K562 (cell line): Measurements from ENCODE around the gene S100A10. TPM values are rescaled to one million over a fixed set of nuclear protein-coding genes. Genes with fewer than 3 reads are reported as not detected.

Experiments used
- ATAC-seq: fragments of 200-7000 bp; cut with Tn5 transposase; 3 replicates; pipeline ENCODE4 v1.9.1; 2020; ENCODE audit warnings: moderate library complexity
- BruUV-seq: library from RNA; stranded (reverse); fragments of 400-500 nt; replicated peaks from 2 replicates; lab custom pipeline; 2021; lab: Mats Ljungman, UMichigan
- CTCF ChIA-PET: fragments of 300-600 bp; formaldehyde crosslinking; extraction: SDS; loops from one replicate; lab custom pipeline; 2021; ENCODE audit warnings: low intra/inter-chr PET ratio; lab: Yijun Ruan, JAX
- POLR2A ChIA-PET: fragments of 300-600, 350-650 bp; sonication (Branson Sonifier 250); formaldehyde crosslinking; extraction: SDS; loops from one replicate; lab custom pipeline; 2021; ENCODE audit warnings: antibody characterized with exemption, inconsistent platforms; lab: Yijun Ruan, JAX
- DNase-seq, 4 experiments: peaks; one replicate each; pipeline versions ENCODE4 v3.0.0 to v3.0.0-alpha.2; 2011 to 2018; ENCODE audit warnings: low spot score in 3 of 4, mixed read lengths in 3 of 4; ENCODE audit errors: extremely low read depth in 1 of 4
- FAIRE-seq: peaks from 2 replicates; lab custom pipeline; 2011; peaks lifted over from hg19 to GRCh38; lab: Jason Lieb, UNC
- H2AFZ ChIP-seq: 2 replicates; pipeline ENCODE4 v1.6.0; 2011; ENCODE audit warnings: low read depth, low read length, control low read depth, inconsistent platforms
- H3K27ac ChIP-seq: fragments of 200-600 bp; 3 replicates; pipeline ENCODE4 v1.8.0; 2011; ENCODE audit warnings: low read depth, mild to moderate bottlenecking, control low read depth, inconsistent platforms, low read length, moderate library complexity, mixed read lengths; ENCODE audit errors: extremely low read depth
- H3K27me3 ChIP-seq, 2 experiments: fragments of 300-600 bp in 1 of 2; 2 replicates in 1 of 2; 3 replicates in 1 of 2; pipeline versions ENCODE4 v1.6.0 to v1.8.0; 2011; ENCODE audit warnings: inconsistent platforms in 2 of 2, low read length in 2 of 2, mild to moderate bottlenecking in 1 of 2, mixed read lengths in 1 of 2, moderate library complexity in 1 of 2; ENCODE audit not compliant: control insufficient read depth in 2 of 2, insufficient read depth in 2 of 2
- H3K36me3 ChIP-seq: fragments of 300-600 bp; 3 replicates; pipeline ENCODE4 v1.8.0; 2011; ENCODE audit warnings: mild to moderate bottlenecking, low read length, inconsistent platforms; ENCODE audit not compliant: control insufficient read depth, insufficient read depth
- H3K4me1 ChIP-seq, 2 experiments: fragments of 200-600 bp in 1 of 2; replicated peaks in 1 of 2; 2 replicates in 1 of 2; 3 replicates in 1 of 2; pipeline versions ENCODE4 v1.5.1 to v1.8.0; 2011; ENCODE audit warnings: inconsistent platforms in 2 of 2, low read length in 2 of 2, mild to moderate bottlenecking in 1 of 2, mixed read lengths in 1 of 2, moderate library complexity in 1 of 2; ENCODE audit not compliant: control insufficient read depth in 2 of 2, insufficient read depth in 2 of 2
- H3K4me2 ChIP-seq: 2 replicates; pipeline ENCODE4 v1.6.1; 2011; ENCODE audit warnings: low read length, control low read depth, inconsistent platforms, mixed read lengths; ENCODE audit not compliant: insufficient read depth
- H3K4me3 ChIP-seq: fragments of 200-600 bp; sonication (generic), shearing (Covaris generic); 2 replicates; pipeline ENCODE4 v1.5.1; 2016; ENCODE audit warnings: control low read depth, inconsistent platforms
- H3K79me2 ChIP-seq: fragments of 200-600 bp; 3 replicates; pipeline ENCODE4 v1.8.0; 2011; ENCODE audit warnings: low read length, inconsistent platforms; ENCODE audit not compliant: control insufficient read depth, insufficient read depth
- H3K9ac ChIP-seq, 2 experiments: 2 replicates each; pipeline versions ENCODE4 v1.6.0 to v1.6.1; 2011; ENCODE audit warnings: low read depth in 2 of 2, low read length in 2 of 2, control low read depth in 1 of 2, inconsistent platforms in 1 of 2, mild to moderate bottlenecking in 1 of 2, mixed read lengths in 1 of 2; ENCODE audit not compliant: insufficient read depth in 1 of 2
- H3K9me1 ChIP-seq: one replicate; pipeline ENCODE4 v1.6.0; 2011; ENCODE audit warnings: inconsistent platforms, mild to moderate bottlenecking, low read length, moderate library complexity; ENCODE audit not compliant: control insufficient read depth, insufficient read depth
- H3K9me3 ChIP-seq: replicated peaks from 2 replicates; pipeline ENCODE4 v1.5.1; 2011; ENCODE audit warnings: low read depth, low read length, inconsistent platforms; ENCODE audit not compliant: control insufficient read depth, insufficient read depth
- H4K20me1 ChIP-seq: replicated peaks from 2 replicates; pipeline ENCODE4 v1.6.1; 2011; ENCODE audit warnings: low read length, inconsistent platforms, mixed read lengths; ENCODE audit not compliant: control insufficient read depth, insufficient read depth
- C11orf30 ChIP-seq: fragments of 450-650 bp; IDR thresholded peaks from 2 replicates; pipeline ENCODE4 v1.6.1; 2016; ENCODE audit warnings: low read depth, mild to moderate bottlenecking
- MAFF ChIP-seq: IDR thresholded peaks from 2 replicates; pipeline ENCODE4 v1.6.1; 2012; ENCODE audit warnings: low read length, improper control_type of control experiment
- MAFG ChIP-seq: fragments of 450-650 bp; conservative IDR thresholded peaks from 2 replicates; pipeline ENCODE4 v1.6.1; 2016; ENCODE audit warnings: missing genetic modification characterization, missing compliant biosample characterization
- MAFK ChIP-seq: IDR thresholded peaks from 2 replicates; pipeline ENCODE4 v1.6.1; 2011; ENCODE audit warnings: low read length, improper control_type of control experiment
- MLX ChIP-seq, 2 experiments: fragments of 450-650 bp in 1 of 2; sonication (generic) in 1 of 2; formaldehyde crosslinking; conservative IDR thresholded peaks; 2 replicates each; pipeline versions ENCODE4 v1.4.0 to v1.8.1; 2020 to 2022; ENCODE audit warnings: mild to moderate bottlenecking in 1 of 2, missing genetic modification reagents in 1 of 2
- PHB2 ChIP-seq: fragments of 450-650 bp; IDR thresholded peaks from 2 replicates; pipeline ENCODE4 v1.6.1; 2017; ENCODE audit warnings: low read depth
- RBM25 ChIP-seq: fragments of 200-400 bp; formaldehyde crosslinking; IDR thresholded peaks from 2 replicates; pipeline ENCODE4 v1.6.1; 2018; ENCODE audit warnings: low read length, low read depth, moderate library complexity; ENCODE audit not compliant: severe bottlenecking
- ZNF316 ChIP-seq: fragments of 450-650 bp; IDR thresholded peaks from 2 replicates; pipeline ENCODE4 v1.6.1; 2016
- ZNF76 ChIP-seq: fragments of 250-450 bp; sonication (Bioruptor Pico); IDR thresholded peaks from 2 replicates; pipeline ENCODE4 v1.4.0; 2020; ENCODE audit warnings: mild to moderate bottlenecking, moderate library complexity, borderline replicate concordance
- WGBS: fragments of 100-300 bp; shearing (Covaris generic); methylation state at CpG from one replicate; pipeline ENCODE4 v1.1.6; 2016; ENCODE audit warnings: low coverage, mixed read lengths; ENCODE audit not compliant: insufficient coverage; ENCODE audit errors: missing lambda C conversion rate; 5-methylcytosine and 5-hydroxymethylcytosine counted together
- in situ Hi-C: fragments of 300-500 bp; cut with MboI; formaldehyde crosslinking; loops from 4 replicates; pipeline ENCODE4 v1.15.0; 2018; ENCODE audit warnings: inconsistent platforms, mixed read lengths
- intact Hi-C: fragments of 100-400 bp; cut with micrococcal nuclease; formaldehyde crosslinking; loops from 2 replicates; pipeline ENCODE4 v1.14.2; 2022
- polyA plus RNA-seq, 8 experiments: library from polyadenylated mRNA; depleted of rRNA in 4 of 8; stranded (reverse) in 5 of 8; unstranded in 3 of 8; fragments of >200 nt; fragmentation: Nextera tagmentation in 2 of 8; fragmentation: Illumina TruSeq in 1 of 8; extraction: Ambion mirVana in 2 of 8; extraction: Trizol in 1 of 8; gene quantifications; 2 replicates each; pipeline versions ENCODE4 v1.2.1 to v1.2.3, GENCODE V29; 2011 to 2014; ENCODE audit warnings: inconsistent platforms in 1 of 8, missing spikeins in 1 of 8
- total RNA-seq, 7 experiments: library from RNA; depleted of rRNA in 6 of 7; stranded (reverse); fragments of >200 nt in 6 of 7; fragmentation: Illumina TruSeq in 2 of 7; extraction: Trizol in 2 of 7; gene quantifications; 2 replicates each; pipeline versions ENCODE4 v1.2.1 to v1.2.3, GENCODE V29; 2011 to 2021; ENCODE audit warnings: low replicate concordance in 1 of 7

Gene S100A10
- total and polyA plus RNA-seq, 9 of the 15 experiments (the other 6 are each of a cell fraction or from before 2014, with no cell fraction given): 0.32 to 1.6 (median 0.50) TPM; not detected in 3

- POLR2A ChIA-PET: interaction anchor here (0.6 to 1.4 kb wide), 2 partner anchors 15 to 1599 kb away, joined by 3 to 5 read pairs; no protein-coding TSS in a partner anchor
- H3K36me3 ChIP-seq: no peaks in the 10 kb centered on the region
- in situ Hi-C loops: no loop called here
- H3K9me1 ChIP-seq: no peaks in the 10 kb centered on the region
- no peaks in the 10 kb centered on the region for H3K79me2 ChIP-seq
- FAIRE-seq: no peak
- peak overlapping the region; percentile 40; the same call in 2 of the 3 replicates for H3K27ac ChIP-seq
- H3K4me2 ChIP-seq: peak overlapping the region; percentile 38; the same call in 1 of the 2 replicates
- H3K9me3 ChIP-seq: no peaks in the 10 kb centered on the region
- H4K20me1 ChIP-seq: no peaks in the 10 kb centered on the region
- H3K27me3 ChIP-seq: no peaks in the 10 kb centered on the region; a peak in 1 of 5 replicates
- no peak for ATAC-seq
- CTCF ChIA-PET: no interaction called here
- intact Hi-C loops: no loop called here
- no peak for DNase-seq
- peaks cover 6 to 27% of the 10 kb centered on the region in 2 experiments; a peak in 4 of 5 replicates for H3K4me1 ChIP-seq
- peak overlapping the region; percentile 68 for H2AFZ ChIP-seq
- no TSS peak for BruUV-seq
- WGBS: 38% methylated on average over 3 of the region's 3 CpGs
- H3K4me3 ChIP-seq: no peak overlapping the region
- TF ChIP-seq MAFF: peak; percentile 55; the same call in 1 of the 2 replicates
- TF ChIP-seq MAFK: peak; percentile 62; the same call in 1 of the 2 replicates
- no peak for TF ChIP-seq ZNF76 (CRISPR knock-in tag)
- peak; percentile 77 for TF ChIP-seq C11orf30
- TF ChIP-seq ZNF316: peak; percentile 87
- TF ChIP-seq MAFG (tag): peak; percentile 67
- TF ChIP-seq RBM25: peak; percentile 23
- TF ChIP-seq MLX (CRISPR knock-in tag; conservative IDR thresholded peaks at IDR 0.05): no peak
- no peak for TF ChIP-seq PHB2
- TF ChIP-seq, all 486 proteins: peak for 6
- no peak overlapping the region for H3K9ac ChIP-seq
Measured at GRCh38 chr1:151944857-151945575, 48.6 kb downstream of the S100A10 start.
